GM23338 (cell line): ENCODE results near the gene LYZ. TPM values are rescaled to one million over a fixed set of nuclear protein-coding genes. Genes with fewer than 3 reads are reported as not detected.

Experiments used
- ATAC-seq: fragments of 200-7000 bp; cut with Tn5 transposase; 3 replicates; pipeline ENCODE4 v1.9.1; 2020
- DNase-seq: peaks from one replicate; pipeline ENCODE4 v3.0.0-alpha.2; 2015; ENCODE audit warnings: low spot score
- H2AFZ ChIP-seq: fragments of 200-600 bp; sonication (generic); 2 replicates; pipeline ENCODE4 v1.8.0; 2016; ENCODE audit warnings: antibody characterized with exemption, mild to moderate bottlenecking, moderate library complexity
- H3F3A ChIP-seq: fragments of 200-600 bp; sonication (generic); replicated peaks from 2 replicates; pipeline ENCODE4 v1.8.0; 2017; ENCODE audit warnings: antibody characterized with exemption, mixed run types, low read depth
- H3K27ac ChIP-seq: fragments of 200-600 bp; sonication (generic); 2 replicates; pipeline ENCODE4 v1.6.1; 2016; ENCODE audit warnings: low read depth
- H3K27me3 ChIP-seq: fragments of 200-600 bp; sonication (generic); 2 replicates; pipeline ENCODE4 v1.8.0; 2016; ENCODE audit warnings: mild to moderate bottlenecking, mixed run types, moderate library complexity; ENCODE audit not compliant: insufficient read depth
- H3K36me3 ChIP-seq: fragments of 200-600 bp; sonication (generic); 2 replicates; pipeline ENCODE4 v1.8.0; 2016; ENCODE audit warnings: mild to moderate bottlenecking; ENCODE audit not compliant: insufficient read depth
- H3K4me1 ChIP-seq: fragments of 200-600 bp; sonication (generic); 2 replicates; pipeline ENCODE4 v1.8.0; 2016; ENCODE audit warnings: mild to moderate bottlenecking, moderate library complexity; ENCODE audit not compliant: insufficient read depth
- H3K4me2 ChIP-seq: fragments of 200-600 bp; sonication (generic); 2 replicates; pipeline ENCODE4 v1.7.1; 2017; ENCODE audit warnings: mixed run types
- H3K4me3 ChIP-seq: fragments of 200-600 bp; sonication (generic); 2 replicates; pipeline ENCODE4 v1.6.1; 2016; ENCODE audit warnings: mixed run types
- H3K79me2 ChIP-seq: fragments of 200-600 bp; sonication (generic); replicated peaks from 2 replicates; pipeline ENCODE4 v1.8.0; 2017; ENCODE audit warnings: mild to moderate bottlenecking; ENCODE audit not compliant: insufficient read depth
- H3K9me2 ChIP-seq: fragments of 200-600 bp; sonication (generic); 2 replicates; pipeline ENCODE4 v1.8.0; 2017; ENCODE audit not compliant: insufficient read depth
- H4K20me1 ChIP-seq: fragments of 200-600 bp; sonication (generic); replicated peaks from 2 replicates; pipeline ENCODE4 v1.8.0; 2017; ENCODE audit warnings: mild to moderate bottlenecking; ENCODE audit not compliant: insufficient read depth
- H3K27ac Mint-ChIP-seq: 2 replicates; pipeline ENCODE4 v1.8.0; 2020; ENCODE audit warnings: inconsistent platforms, mild to moderate bottlenecking, moderate library complexity, mixed read lengths
- H3K27me3 Mint-ChIP-seq: 3 replicates; pipeline ENCODE4 v1.8.0; 2022; ENCODE audit warnings: low read depth, mild to moderate bottlenecking, moderate library complexity, mixed read lengths, inconsistent platforms; ENCODE audit not compliant: insufficient read depth, poor library complexity
- H3K36me3 Mint-ChIP-seq: 3 replicates; pipeline ENCODE4 v1.8.0; 2021; ENCODE audit warnings: low read depth, mild to moderate bottlenecking, inconsistent platforms, moderate library complexity, mixed read lengths
- H3K4me1 Mint-ChIP-seq: 3 replicates; pipeline ENCODE4 v1.8.0; 2020; ENCODE audit warnings: mild to moderate bottlenecking, inconsistent platforms, mixed read lengths
- H3K4me3 Mint-ChIP-seq: 3 replicates; pipeline ENCODE4 v1.8.0; 2021; ENCODE audit warnings: moderate library complexity, mild to moderate bottlenecking, inconsistent platforms, mixed read lengths
- H3K9me3 Mint-ChIP-seq: 3 replicates; pipeline ENCODE4 v1.8.0; 2020; ENCODE audit warnings: moderate library complexity, mild to moderate bottlenecking, inconsistent platforms, mixed read lengths
- CREB1 ChIP-seq: fragments of 250-450 bp; sonication (Bioruptor Pico); IDR thresholded peaks from 2 replicates; pipeline ENCODE4 v1.5.0; 2020; ENCODE audit warnings: low read depth, mild to moderate bottlenecking, moderate library complexity
- CTCF ChIP-seq, 2 experiments: fragments of 200-600 bp in 1 of 2; sonication (generic) in 1 of 2; conservative IDR thresholded peaks; 2 replicates each; pipeline versions ENCODE4 v1.5.1 to v1.6.1; 2016 to 2017; ENCODE audit warnings: antibody characterized with exemption in 2 of 2, low read depth in 2 of 2, mild to moderate bottlenecking in 2 of 2, moderate library complexity in 1 of 2
- ETS1 ChIP-seq: IDR thresholded peaks from 2 replicates; pipeline ENCODE4 v1.6.1; 2016; ENCODE audit warnings: antibody characterized with exemption
- EZH2 ChIP-seq: fragments of 200-600 bp; sonication (generic); IDR thresholded peaks from one replicate; pipeline ENCODE4 v1.8.0; 2017; ENCODE audit warnings: antibody characterized with exemption, mild to moderate bottlenecking, low read depth; ENCODE audit not compliant: unreplicated experiment
- EZH2phosphoT487 ChIP-seq: fragments of 200-600 bp; sonication (generic); IDR thresholded peaks from one replicate; pipeline ENCODE4 v1.8.1; 2018; ENCODE audit warnings: antibody characterized with exemption; ENCODE audit not compliant: unreplicated experiment
- JUNB ChIP-seq: IDR thresholded peaks from one replicate; pipeline ENCODE4 v1.6.1; 2016; ENCODE audit warnings: antibody characterized with exemption; ENCODE audit not compliant: unreplicated experiment
- NANOG ChIP-seq: IDR thresholded peaks from 2 replicates; pipeline ENCODE4 v1.6.1; 2016; ENCODE audit warnings: antibody characterized with exemption, borderline replicate concordance
- POLR2AphosphoS5 ChIP-seq: IDR thresholded peaks from 2 replicates; pipeline ENCODE4 v1.6.1; 2016; ENCODE audit warnings: antibody characterized with exemption, low read depth
- REST ChIP-seq: IDR thresholded peaks from one replicate; pipeline ENCODE4 v1.6.1; 2018; ENCODE audit warnings: antibody characterized with exemption; ENCODE audit not compliant: unreplicated experiment
- STAT1 ChIP-seq: IDR thresholded peaks from one replicate; pipeline ENCODE4 v1.6.1; 2016; ENCODE audit warnings: antibody characterized with exemption; ENCODE audit not compliant: unreplicated experiment
- ZNF114 ChIP-seq: fragments of 250-450 bp; sonication (Bioruptor Pico); IDR thresholded peaks from 2 replicates; pipeline ENCODE4 v1.5.0; 2020; ENCODE audit warnings: mild to moderate bottlenecking, moderate library complexity
- ZNF331 ChIP-seq: fragments of 250-450 bp; sonication (Bioruptor Pico); IDR thresholded peaks from 2 replicates; pipeline ENCODE4 v1.5.0; 2020; ENCODE audit warnings: low read depth, mild to moderate bottlenecking, moderate library complexity
- ZNF462 ChIP-seq: fragments of 250-450 bp; sonication (Bioruptor Pico); IDR thresholded peaks from 2 replicates; pipeline ENCODE4 v1.5.0; 2020; ENCODE audit warnings: mild to moderate bottlenecking, moderate library complexity
- polyA plus RNA-seq: library from polyadenylated mRNA; unstranded; fragments of >200 nt; fragmentation: Nextera tagmentation; extraction: Ambion mirVana; gene quantifications from 2 replicates; pipeline ENCODE4 v1.2.1, GENCODE V29; 2016
- total RNA-seq: library from RNA; depleted of rRNA; stranded (reverse); fragments of >200 nt; shearing (Covaris generic); gene quantifications from 2 replicates; pipeline ENCODE4 v1.2.3, GENCODE V29; 2014

Gene LYZ
- total and polyA plus RNA-seq, 2 experiments from 2014 or later = not detected

- Histone ChIP-seq H3F3A (no peaks in the 10 kb centered on the region), H3K27me3 (no peaks in the 10 kb centered on the region), H3K27ac (no peak overlapping the region), H3K79me2 (no peaks in the 10 kb centered on the region), H2AFZ (no peak overlapping the region), H3K4me2 (no peak overlapping the region), H3K36me3 (no peaks in the 10 kb centered on the region), H3K4me3 (no peak overlapping the region), H4K20me1 (no peaks in the 10 kb centered on the region), H3K9me2 (no peaks in the 10 kb centered on the region), H3K4me1 (no peaks in the 10 kb centered on the region)
- H3K4me3 Mint-ChIP-seq = no peak overlapping the region
- H3K27me3 Mint-ChIP-seq = no peaks in the 10 kb centered on the region
- TF ChIP-seq ETS1 (no peak), EZH2phosphoT487 (no peak), CREB1 (CRISPR knock-in tag) (no peak), ZNF114 (CRISPR knock-in tag) (no peak), CTCF (conservative IDR thresholded peaks at IDR 0.05; ENCODE audit: low read depth in 2 of 2) (no peak), JUNB (no peak), REST (no peak), NANOG (no peak), ZNF462 (no peak), POLR2AphosphoS5 (no peak), EZH2 (no peak), ZNF331 (CRISPR knock-in tag) (no peak), STAT1 (no peak)
- no peak for DNase-seq
- no peak overlapping the region for H3K27ac Mint-ChIP-seq
- no peaks in the 10 kb centered on the region for H3K36me3 Mint-ChIP-seq
- peaks cover 12% of the 10 kb centered on the region; the same call in 2 of the 3 replicates for H3K4me1 Mint-ChIP-seq
- no peak for ATAC-seq
- H3K9me3 Mint-ChIP-seq = no peaks in the 10 kb centered on the region
Measured at GRCh38 chr12:69338120-69338859, 9.9 kb upstream of the LYZ start.
